ENCODE measurements around the gene PSMC3.

Gene PSMC3

DNA sequence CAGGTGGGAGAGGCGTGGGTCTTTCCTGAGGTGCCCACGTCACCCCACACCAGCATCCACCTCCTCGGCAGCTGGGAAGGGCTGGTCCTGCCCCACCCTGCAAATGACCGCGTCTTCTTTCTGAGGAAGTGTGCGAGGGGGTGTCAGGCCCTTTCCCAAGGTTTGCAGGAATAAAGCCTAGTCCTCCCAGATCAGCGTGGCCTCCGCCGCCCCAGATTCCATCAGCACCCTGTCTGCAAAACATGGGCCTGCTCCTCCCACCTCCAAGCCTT is 32.3 kb downstream of the PSMC3 start:
- no peak for DNase-seq (ENCODE audit: low spot score)

DNA sequence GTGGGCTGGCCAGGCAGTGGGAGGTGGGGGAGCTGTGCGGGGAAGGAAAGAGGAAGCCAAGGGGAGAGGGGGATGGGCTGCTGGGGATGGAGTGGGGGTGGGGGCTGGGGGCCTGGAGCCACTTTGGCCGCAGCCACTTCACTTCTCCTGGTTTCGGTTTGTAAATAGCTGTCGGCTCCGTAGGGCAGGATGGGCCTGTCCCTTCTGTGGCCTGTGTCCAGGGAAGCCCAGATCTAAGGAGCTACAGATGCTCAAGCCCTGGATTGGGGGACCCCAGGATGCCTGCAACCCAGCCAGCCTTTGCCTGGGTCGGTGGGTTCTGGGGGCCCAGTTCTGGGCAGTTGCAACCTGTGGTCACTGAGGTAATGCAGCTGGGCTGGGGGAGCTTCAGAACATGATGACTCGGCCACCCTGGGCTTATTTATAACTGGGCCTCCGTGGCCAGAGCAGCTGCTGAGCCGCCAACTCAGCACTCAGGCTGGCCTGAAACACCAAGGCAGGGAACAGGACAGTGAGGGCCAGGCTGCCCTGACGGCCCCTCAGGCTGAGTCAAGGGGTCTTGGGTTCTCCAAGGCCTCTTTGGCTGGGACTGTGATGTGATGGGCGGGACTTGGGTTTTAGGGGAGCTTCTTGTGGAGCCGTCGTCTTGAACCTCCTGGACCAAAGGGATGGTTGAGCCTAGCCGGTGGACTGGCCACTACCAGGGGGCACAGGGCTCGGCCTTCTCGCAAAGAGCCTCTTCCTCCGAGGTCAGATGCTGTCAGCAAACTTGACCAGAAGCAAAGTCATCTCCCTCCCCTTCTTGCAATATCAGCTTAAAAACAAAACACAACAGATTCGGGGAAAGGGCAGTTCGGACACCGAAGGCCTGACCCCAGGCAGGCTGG is 32.8 kb downstream of the PSMC3 start:
- DNase-seq (ENCODE audit: low spot score), result no peak

DNA sequence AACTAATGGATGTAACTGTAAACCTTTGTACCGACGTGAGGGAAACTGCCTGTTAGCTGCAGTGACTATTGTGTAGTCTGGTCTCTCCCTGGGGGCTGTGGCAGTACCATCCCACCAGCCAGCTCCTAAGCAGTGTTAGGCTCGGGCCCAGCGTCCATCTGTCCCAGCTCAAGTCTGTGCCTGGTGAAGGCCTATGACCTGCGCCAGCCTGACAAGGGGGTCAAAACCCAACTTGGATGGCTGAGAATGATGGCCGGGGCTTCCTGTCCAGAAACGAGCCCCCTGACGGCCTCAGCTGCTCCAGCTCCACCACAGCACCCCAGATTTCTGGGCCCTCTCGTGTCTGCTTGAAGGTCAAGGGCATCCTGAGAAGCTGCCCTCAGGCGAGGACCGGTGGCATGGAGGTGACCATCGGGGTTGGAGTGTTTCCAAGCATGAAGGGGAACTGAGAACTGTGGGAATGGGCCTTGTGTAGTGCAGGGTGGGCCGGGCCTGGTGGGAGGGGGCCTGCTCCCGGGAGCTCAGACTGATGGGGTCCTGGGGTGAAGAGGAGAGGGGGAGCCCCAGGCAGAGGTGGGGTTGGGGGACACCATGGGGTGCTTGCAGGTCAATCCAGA is 33.6 kb downstream of the PSMC3 start:
- DNase-seq (ENCODE audit: low spot score), result no peak

GRCh38 chr11:47391711-47392432 is 34.4 kb downstream of the PSMC3 start:
- DNase-seq (ENCODE audit: low spot score), result no peak

- DNase-seq (ENCODE audit: low spot score), result no peak
Observed at GRCh38 chr11:47391077-47391583, 35.1 kb downstream of the PSMC3 start.

- no peak for DNase-seq (ENCODE audit: low spot score)
Observed at GRCh38 chr11:47390422-47390760, 35.8 kb downstream of the PSMC3 start.

DNA sequence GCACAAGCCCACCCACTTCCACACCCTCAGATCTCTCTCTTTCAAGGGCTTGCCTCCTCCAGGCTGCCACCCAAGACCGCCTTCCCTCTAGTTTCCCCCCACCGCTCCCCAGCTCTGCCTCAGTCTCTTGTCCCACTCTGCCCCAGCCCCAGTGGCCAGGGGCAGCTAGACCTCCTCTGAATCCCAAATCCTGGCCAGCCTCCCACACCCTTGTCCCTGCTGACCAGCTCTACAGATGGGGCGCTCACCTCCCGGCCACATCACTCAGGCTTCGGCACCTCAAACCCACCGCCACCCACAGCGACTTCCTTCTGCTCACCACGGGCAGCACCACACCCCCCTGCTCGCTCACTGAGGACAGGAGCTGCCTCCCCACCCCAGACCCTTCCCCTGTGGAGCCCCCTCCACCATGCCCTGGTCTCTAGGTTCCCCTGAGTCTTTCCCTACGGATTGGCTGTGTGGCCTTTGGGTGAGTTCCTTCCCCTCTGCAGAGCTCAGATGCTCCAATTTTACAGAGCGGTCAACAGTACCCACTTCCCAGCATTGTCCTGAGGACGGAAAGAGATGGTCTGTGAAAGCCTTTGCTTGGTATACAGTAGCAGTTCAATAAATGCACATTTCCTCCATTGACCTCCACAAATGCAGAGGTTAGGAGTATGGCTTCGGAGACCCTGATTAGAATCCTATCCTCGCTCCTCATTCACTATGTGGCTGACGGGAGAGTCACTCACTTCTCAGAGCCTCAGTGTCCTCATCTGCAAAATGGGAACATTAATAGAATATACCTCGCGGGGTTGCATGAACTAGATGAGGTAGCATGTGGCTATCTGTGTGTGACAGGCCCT is 36.4 kb downstream of the PSMC3 start:
- DNase-seq (ENCODE audit: low spot score), result no peak

GRCh38 chr11:47388697-47389576 is 37.3 kb downstream of the PSMC3 start:
- no peak for DNase-seq (ENCODE audit: low spot score)

DNA sequence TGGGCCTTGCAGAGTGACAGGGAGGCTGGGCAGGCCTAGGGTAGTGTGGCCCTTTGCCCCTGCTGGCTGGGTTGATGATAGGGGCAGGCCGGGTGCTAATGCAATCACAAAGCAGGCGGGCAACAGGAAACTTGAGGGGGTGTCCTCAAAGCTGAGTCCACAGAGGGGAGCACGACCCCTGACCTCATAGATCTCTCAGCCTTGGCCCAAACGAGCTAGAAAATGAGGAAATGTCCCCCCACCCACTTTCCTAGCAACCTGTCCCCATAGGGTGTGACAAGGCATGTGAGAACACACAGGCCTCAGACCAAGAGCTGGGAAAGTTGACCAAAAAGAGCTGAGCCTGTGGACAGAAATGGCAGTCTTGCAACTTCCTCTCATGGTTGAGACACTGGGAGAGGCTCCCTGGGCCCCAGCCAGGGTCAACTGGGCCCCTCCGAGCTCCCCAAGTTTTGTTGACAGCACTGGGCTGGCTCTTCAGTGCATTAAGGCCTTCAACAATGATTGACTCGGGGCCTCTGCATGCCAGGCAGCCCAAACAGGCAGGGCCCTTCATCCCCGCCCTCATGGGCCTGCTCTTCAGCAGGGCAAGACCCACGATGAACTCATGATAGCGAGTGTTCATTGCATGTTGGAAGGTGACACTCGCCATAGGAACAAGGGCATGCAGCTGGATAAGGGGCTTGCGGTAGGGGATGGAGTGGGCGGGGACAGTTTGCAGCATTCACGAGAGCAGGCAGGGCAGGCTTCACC is 38.1 kb downstream of the PSMC3 start:
- no peak for DNase-seq (ENCODE audit: low spot score)

DNA sequence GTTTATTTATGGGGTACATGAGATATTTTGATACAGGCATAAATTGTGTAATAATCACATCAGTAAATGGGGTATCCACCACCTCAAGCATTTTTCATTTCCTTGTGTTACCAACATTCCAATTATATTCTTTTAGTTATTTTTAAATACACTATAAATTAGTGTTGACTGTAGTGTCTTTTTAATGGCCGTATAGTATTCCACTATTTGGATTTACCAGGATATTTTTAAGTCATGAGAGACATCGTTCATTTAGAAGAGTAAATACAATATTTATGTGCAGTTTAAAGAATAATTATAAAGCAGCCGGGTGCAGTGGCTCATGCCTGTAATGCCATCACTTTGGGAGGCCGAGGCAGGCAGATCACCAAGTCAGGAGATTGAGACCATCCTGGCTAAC is 41.7 kb downstream of the PSMC3 start:
- no peak for DNase-seq (ENCODE audit: low spot score)

GRCh38 chr11:47383071-47383470 is 43.2 kb downstream of the PSMC3 start:
- DNase-seq (ENCODE audit: low spot score), result no peak

GRCh38 chr11:47380078-47380477 is 46.2 kb downstream of the PSMC3 start:
- DNase-seq (ENCODE audit: low spot score), result no peak

GRCh38 chr11:47379317-47379716 is 46.9 kb downstream of the PSMC3 start:
- no peak for DNase-seq (ENCODE audit: low spot score)

DNA sequence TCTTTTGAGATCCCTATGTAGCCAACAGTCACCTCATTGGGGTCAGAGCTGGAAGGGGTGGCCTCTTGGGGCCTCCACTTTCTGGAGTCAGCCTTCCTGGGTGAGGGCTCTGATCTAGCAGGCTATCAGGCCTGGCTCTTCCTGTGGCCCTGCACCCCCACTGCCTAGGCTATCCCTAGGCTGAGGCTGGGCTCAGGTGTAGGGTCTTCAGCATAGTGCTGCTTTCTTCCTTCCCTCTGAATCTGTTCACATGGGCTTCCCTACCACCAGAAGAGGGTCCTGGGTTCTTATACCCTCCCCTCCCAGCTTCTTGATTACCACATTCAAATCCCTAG is 47.4 kb downstream of the PSMC3 start:
- no peak for DNase-seq (ENCODE audit: low spot score)

GRCh38 chr11:47378010-47378835 is 48.0 kb downstream of the PSMC3 start, which contains the start of gene SPI1:
Gene SPI1 (minus strand): TSS chr11:47378547. CDS start chr11:47378353, 194 bp downstream.
- no peak for DNase-seq (ENCODE audit: low spot score)

GRCh38 chr11:47377571-47378009 is 48.6 kb downstream of the PSMC3 start:
- DNase-seq (ENCODE audit: low spot score), result no peak

DNA sequence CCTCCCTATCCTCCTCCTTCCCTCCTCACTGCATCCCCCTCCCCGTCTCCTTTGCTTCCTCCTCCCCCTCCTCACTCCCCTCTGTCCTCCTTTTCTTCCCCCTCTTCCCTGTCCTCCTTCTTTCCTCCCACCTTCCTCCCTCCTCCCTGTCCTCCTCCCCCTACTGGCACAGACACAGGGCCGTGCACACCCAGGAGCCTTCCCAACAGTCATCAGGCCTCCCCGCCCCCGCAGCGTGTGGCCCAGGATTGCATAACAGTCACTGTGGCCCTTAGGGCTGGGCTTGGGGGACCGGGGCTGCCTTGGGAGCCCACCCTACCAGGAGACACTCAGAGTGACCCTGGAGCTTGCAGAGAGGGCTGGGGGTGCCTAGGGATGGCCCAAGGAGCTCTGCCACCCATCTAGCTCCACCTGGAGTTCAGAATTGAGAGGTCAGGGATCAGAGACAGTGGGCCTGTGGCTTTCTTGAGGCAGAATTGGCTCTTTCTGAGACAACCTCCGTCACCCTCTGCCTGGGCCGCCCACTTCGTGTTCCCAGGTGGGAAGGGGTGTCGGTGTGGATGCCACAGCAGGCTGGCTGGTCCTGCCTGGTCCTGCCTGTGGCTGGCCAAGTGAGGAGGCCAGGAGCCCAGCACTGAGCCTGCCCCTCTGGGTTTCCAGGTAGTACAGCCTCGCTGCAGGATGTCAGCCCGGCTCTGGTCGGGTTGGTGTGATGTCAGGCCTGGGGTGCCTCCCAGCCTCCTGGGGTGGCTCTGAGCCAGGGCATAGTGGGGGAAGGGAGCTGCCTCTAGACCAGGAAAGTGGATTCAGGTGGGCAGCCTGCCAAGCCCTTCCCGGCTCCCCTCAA is 49.5 kb downstream of the PSMC3 start:
- no peak for DNase-seq (ENCODE audit: low spot score)

DNA sequence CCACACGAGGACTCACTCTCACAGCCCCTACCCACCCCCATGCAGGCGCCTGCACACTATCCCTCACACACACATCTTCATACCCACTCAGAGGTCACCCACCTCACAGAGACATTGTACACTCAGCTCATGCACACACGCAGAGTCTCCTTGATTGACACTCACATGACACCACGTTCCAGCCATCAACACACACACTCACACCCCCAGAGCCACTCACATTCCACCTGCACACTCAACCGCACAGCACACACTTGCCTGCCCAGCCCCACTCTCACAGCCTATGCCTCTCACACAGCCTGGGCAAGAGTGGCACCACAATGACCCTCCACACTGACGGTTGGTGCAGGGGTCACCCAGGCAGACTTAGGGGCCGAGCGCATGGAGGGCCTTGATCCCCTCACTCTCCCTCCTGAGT is 50.1 kb downstream of the PSMC3 start:
- DNase-seq (ENCODE audit: low spot score), result no peak
